ENCODE data around the gene GINS2.

DNA sequence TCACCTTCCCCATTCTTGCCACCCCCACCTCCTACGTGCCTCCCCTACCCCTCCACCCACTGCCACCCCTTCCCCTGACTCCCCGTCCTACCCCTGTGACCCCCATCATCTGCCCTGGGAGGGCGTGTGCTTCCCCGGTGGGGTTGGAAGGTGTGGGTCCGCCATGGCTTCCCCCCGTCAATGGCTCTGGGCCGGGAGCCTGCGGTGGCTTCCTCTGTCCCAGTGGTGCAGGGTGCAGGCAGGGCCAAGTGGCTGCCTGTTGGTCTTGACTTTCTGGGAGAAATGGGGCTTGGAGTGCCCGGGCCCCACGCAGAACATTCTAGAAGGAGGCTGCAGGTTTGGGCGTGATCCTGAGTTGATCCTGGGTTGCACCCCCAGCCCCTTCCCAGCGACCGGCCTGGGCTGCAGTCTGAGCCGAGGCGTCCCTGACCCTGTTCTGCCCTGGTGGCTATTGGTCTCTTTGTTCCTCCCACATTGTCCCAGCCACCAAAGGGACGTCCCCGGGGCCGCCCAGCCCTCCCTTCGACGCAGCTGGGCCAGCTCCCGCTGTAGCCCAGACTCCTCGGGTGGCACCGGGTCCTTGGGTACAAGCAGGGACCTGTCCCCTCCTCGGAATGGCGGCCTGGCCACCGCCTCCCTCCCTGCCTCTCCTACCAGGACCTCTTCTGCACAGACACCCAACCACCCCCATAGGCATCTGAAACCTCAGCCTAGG lies 49.9 kb downstream of the GINS2 start:
- no peak for TF ChIP-seq CTCF (IDR thresholded peaks at IDR 0.05)
- TF ChIP-seq POLR2A (IDR thresholded peaks at IDR 0.05): no peak

Data from adrenal gland (tissue), 5 donors.